Endothelial cell of umbilical vein (primary cell): ENCODE data around the gene LMBRD1. TPM values are rescaled to one million over a fixed set of nuclear protein-coding genes. Genes with fewer than 3 reads are reported as not detected.

ENCODE experiments used
- BruUV-seq: library from RNA; stranded (reverse); fragments of 400-500 nt; replicated peaks from 2 replicates; lab custom pipeline; 2021; lab: Mats Ljungman, UMichigan
- CTCF ChIA-PET: fragments of 300-600, 350-600 bp; sonication (Branson Sonifier 250); formaldehyde crosslinking; loops from one replicate; lab custom pipeline; 2021; ENCODE audit warnings: antibody characterized with exemption, inconsistent platforms; lab: Charles Lee
- POLR2A ChIA-PET: fragments of 300-600, 350-600 bp; sonication (Branson Sonifier 250); formaldehyde crosslinking; loops from one replicate; lab custom pipeline; 2021; ENCODE audit warnings: antibody characterized with exemption, inconsistent platforms; lab: Charles Lee
- DNase-seq: peaks from one replicate; pipeline ENCODE4 v3.0.0-alpha.2; 2011; ENCODE audit warnings: low read depth, low spot score
- FAIRE-seq: peaks from 2 replicates; lab custom pipeline; 2011; peaks lifted over from hg19 to GRCh38; lab: Jason Lieb, UNC
- H2AFZ ChIP-seq: 2 replicates; pipeline ENCODE4 v1.6.0; 2012; ENCODE audit warnings: low read depth, low read length, control low read depth, inconsistent platforms
- H3K27ac ChIP-seq: 2 replicates; pipeline ENCODE4 v1.5.1; 2011; ENCODE audit warnings: low read depth, mild to moderate bottlenecking, control low read depth, low read length, moderate library complexity; ENCODE audit not compliant: insufficient read depth
- H3K27me3 ChIP-seq, 2 experiments: 2 replicates each; pipeline versions ENCODE4 v1.6.0 to v1.6.1; 2011; ENCODE audit warnings: low read length in 2 of 2, mixed read lengths in 1 of 2; ENCODE audit not compliant: control insufficient read depth in 2 of 2, insufficient read depth in 2 of 2
- H3K36me3 ChIP-seq, 2 experiments: 2 replicates in 1 of 2; 3 replicates in 1 of 2; pipeline ENCODE4 v1.5.1; 2011; ENCODE audit warnings: low read length in 2 of 2, mild to moderate bottlenecking in 1 of 2, moderate library complexity in 1 of 2; ENCODE audit not compliant: control insufficient read depth in 2 of 2, insufficient read depth in 2 of 2; ENCODE audit errors: extremely low read depth in 1 of 2
- H3K4me1 ChIP-seq: 3 replicates; pipeline ENCODE4 v1.5.1; 2011; ENCODE audit warnings: mild to moderate bottlenecking, low read length; ENCODE audit not compliant: control insufficient read depth, insufficient read depth; ENCODE audit errors: extremely low read depth
- H3K4me2 ChIP-seq: 2 replicates; pipeline ENCODE4 v1.6.1; 2011; ENCODE audit warnings: low read length, control low read depth, mixed read lengths; ENCODE audit not compliant: insufficient read depth
- H3K4me3 ChIP-seq, 3 experiments: fragments of 200-600 bp in 1 of 3; sonication (generic), shearing (Covaris generic) in 1 of 3; replicated peaks in 1 of 3; 2 replicates each; pipeline ENCODE4 v1.5.1; 2011 to 2016; ENCODE audit warnings: control low read depth in 3 of 3, low read length in 3 of 3, mild to moderate bottlenecking in 2 of 3, inconsistent platforms in 1 of 3, low read depth in 1 of 3, moderate library complexity in 1 of 3; ENCODE audit not compliant: insufficient read depth in 1 of 3
- H3K79me2 ChIP-seq: 2 replicates; pipeline ENCODE4 v1.6.0; 2012; ENCODE audit warnings: low read length, inconsistent platforms; ENCODE audit not compliant: control insufficient read depth, insufficient read depth
- H3K9ac ChIP-seq: replicated peaks from 2 replicates; pipeline ENCODE3; 2011; ENCODE audit warnings: low read length, control low read depth; ENCODE audit not compliant: insufficient read depth; ENCODE audit errors: extremely low read depth
- H3K9me1 ChIP-seq: replicated peaks from 3 replicates; pipeline ENCODE4 v1.6.0; 2011; ENCODE audit warnings: mild to moderate bottlenecking, low read length; ENCODE audit not compliant: control insufficient read depth, insufficient read depth; ENCODE audit errors: extremely low read depth
- H3K9me3 ChIP-seq: replicated peaks from 2 replicates; pipeline ENCODE4 v1.5.1; 2012; ENCODE audit warnings: low read length, inconsistent platforms; ENCODE audit not compliant: control insufficient read depth, insufficient read depth
- H4K20me1 ChIP-seq: replicated peaks from 2 replicates; pipeline ENCODE3; 2011; ENCODE audit warnings: mild to moderate bottlenecking, low read length; ENCODE audit not compliant: control insufficient read depth, insufficient read depth; ENCODE audit errors: extremely low read depth
- EZH2 ChIP-seq: IDR thresholded peaks from 2 replicates; pipeline ENCODE4 v1.6.1; 2012; ENCODE audit warnings: borderline replicate concordance, low read depth, mild to moderate bottlenecking, moderate library complexity, low read length, inconsistent platforms; ENCODE audit not compliant: severe bottlenecking
- FOS ChIP-seq: IDR thresholded peaks from 2 replicates; pipeline ENCODE4 v1.6.1; 2011; ENCODE audit warnings: mild to moderate bottlenecking, low read length, moderate library complexity, borderline replicate concordance; ENCODE audit not compliant: insufficient read depth
- GATA2 ChIP-seq: IDR thresholded peaks from 2 replicates; pipeline ENCODE4 v1.7.0; 2011; ENCODE audit warnings: low read depth, mild to moderate bottlenecking, moderate library complexity, mixed read lengths, low read length; ENCODE audit not compliant: insufficient read length, insufficient read depth
- JUN ChIP-seq: IDR thresholded peaks from 2 replicates; pipeline ENCODE4 v1.6.1; 2011; ENCODE audit warnings: borderline replicate concordance, low read depth; ENCODE audit not compliant: insufficient read length, insufficient read depth
- MYC ChIP-seq: IDR thresholded peaks from one replicate; pipeline ENCODE4 v1.6.1; 2011; ENCODE audit warnings: mild to moderate bottlenecking, low read depth, low read length
- POLR2A ChIP-seq: IDR thresholded peaks from 2 replicates; pipeline ENCODE4 v1.6.1; 2012; ENCODE audit warnings: low read depth, mild to moderate bottlenecking, control low read depth, low read length
- POLR2AphosphoS5 ChIP-seq: IDR thresholded peaks from 2 replicates; pipeline ENCODE4 v1.6.1; 2012; ENCODE audit warnings: low read depth, mild to moderate bottlenecking, control low read depth, low read length, moderate library complexity; ENCODE audit not compliant: insufficient read depth
- dilution Hi-C: fragments of 300-500 bp; cut with MboI; formaldehyde crosslinking; loops from one replicate; pipeline ENCODE4 v1.15.0; 2019; ENCODE audit warnings: low sequenced_read_pairs; ENCODE audit not compliant: extremely low pct_ligation_motif_present
- intact Hi-C: fragments of 100-400 bp; cut with micrococcal nuclease; formaldehyde crosslinking; loops from one replicate; pipeline ENCODE4 v1.10.0; 2022
- polyA plus RNA-seq, 4 experiments: library from polyadenylated mRNA; depleted of rRNA in 3 of 4; stranded (reverse) in 3 of 4; unstranded in 1 of 4; fragments of >200 nt; gene quantifications; 2 replicates each; pipeline versions ENCODE4 v1.2.1 to v1.2.3, GENCODE V29; 2011 to 2012; ENCODE audit warnings: missing spikeins in 1 of 4
- total RNA-seq: library from RNA; stranded (reverse); gene quantifications from 2 replicates; pipeline ENCODE4 v1.2.3, GENCODE V29; 2021
- TF ChIP-seq, protein P1 (sequence below): IDR thresholded peaks from 2 replicates; pipeline ENCODE4 v1.6.1; 2011; ENCODE audit not compliant: insufficient read depth, insufficient read length
- TF ChIP-seq, protein P2 (sequence below), 2 donors: IDR thresholded peaks; 1 replicate in 1 of 2; 2 replicates in 1 of 2; pipeline ENCODE4 v1.5.1; 2011; ENCODE audit warnings: low read length in 2 of 2, mild to moderate bottlenecking in 2 of 2, moderate library complexity in 2 of 2, control low read depth in 1 of 2, inconsistent platforms in 1 of 2, low read depth in 1 of 2; ENCODE audit not compliant: insufficient read depth in 1 of 2; ENCODE audit errors: extremely low read depth in 1 of 2

The LMBRD1 gene
- total and polyA plus RNA-seq, 2 donors (not counting 3 experiments of a cell fraction or from before 2014, with no cell fraction given): 9.8 to 14.6 TPM

DNA sequence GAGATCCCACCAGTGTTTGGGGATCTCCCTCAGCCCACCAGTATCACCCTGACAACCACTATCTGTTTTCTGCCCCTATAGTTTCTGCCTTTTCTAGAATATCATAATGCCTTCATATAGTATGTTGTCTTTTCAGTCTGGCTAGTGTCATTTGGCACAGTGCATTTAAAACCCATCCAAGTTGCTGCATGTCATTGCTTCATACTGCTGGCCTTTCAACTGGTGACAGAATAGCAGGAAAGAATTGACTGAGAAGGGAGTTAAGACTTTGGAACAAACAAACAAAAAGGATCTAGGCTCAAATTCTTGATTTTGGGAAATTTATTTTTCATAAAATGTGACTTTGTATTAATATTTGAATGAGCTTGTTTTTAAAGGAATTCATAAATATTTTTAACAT is 4.5 kb downstream of the LMBRD1 start:
- H3K4me3 ChIP-seq: no peak overlapping the region
- no peak overlapping the region for H3K27ac ChIP-seq
- H3K4me1 ChIP-seq: no peaks in the 10 kb centered on the region
- no peaks in the 10 kb centered on the region for H3K79me2 ChIP-seq
- no peak overlapping the region for H2AFZ ChIP-seq
- H3K9me3 ChIP-seq: no peaks in the 10 kb centered on the region
- no peak for DNase-seq
- H3K9me1 ChIP-seq: no peaks in the 10 kb centered on the region
- no peaks in the 10 kb centered on the region for H4K20me1 ChIP-seq
- H3K27me3 ChIP-seq: no peaks in the 10 kb centered on the region
- CTCF ChIA-PET: no interaction called here
- FAIRE-seq: no peak
- dilution Hi-C loops (no loop called here), intact Hi-C loops (no loop called here)
- H3K4me2 ChIP-seq: no peak overlapping the region
- no peak overlapping the region for H3K9ac ChIP-seq
- POLR2A ChIA-PET: no interaction called here
- TF ChIP-seq FOS: no peak
- no peak for TF ChIP-seq POLR2A
- no peak for TF ChIP-seq MYC
- no peak for TF ChIP-seq POLR2AphosphoS5
- no TSS peak for BruUV-seq
- H3K36me3 ChIP-seq: no peaks in the 10 kb centered on the region

DNA sequence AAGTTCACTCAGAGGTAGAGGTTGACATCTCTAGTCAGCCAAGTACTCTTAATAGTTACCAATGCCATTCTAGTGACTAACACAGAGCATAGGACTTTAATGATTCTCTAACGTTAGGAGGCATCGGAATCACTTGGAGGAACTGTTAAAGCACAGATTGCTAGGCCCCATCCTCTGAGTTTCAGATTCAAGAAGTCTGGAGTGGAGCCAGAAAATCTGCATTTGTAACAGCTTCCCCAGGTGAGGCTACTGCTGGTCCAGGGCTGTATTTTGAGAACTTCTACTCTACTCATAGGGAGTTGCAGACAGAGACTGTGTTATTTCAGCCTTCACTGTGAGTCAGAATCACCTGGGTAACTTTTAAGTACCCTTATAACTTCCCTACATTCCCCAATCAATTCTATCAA is 5.7 kb downstream of the LMBRD1 start:
- Histone ChIP-seq H3K27ac (no peak overlapping the region), H3K36me3 (no peaks in the 10 kb centered on the region), H3K9ac (no peak overlapping the region), H3K79me2 (no peaks in the 10 kb centered on the region), H3K4me3 (no peak overlapping the region), H3K9me1 (no peaks in the 10 kb centered on the region), H3K27me3 (no peaks in the 10 kb centered on the region), H2AFZ (no peak overlapping the region), H4K20me1 (no peaks in the 10 kb centered on the region), H3K4me2 (no peak overlapping the region), H3K9me3 (no peaks in the 10 kb centered on the region), H3K4me1 (no peaks in the 10 kb centered on the region)
- no peak for DNase-seq
- ChIA-PET CTCF (no interaction called here), POLR2A (no interaction called here)
- no peak for FAIRE-seq
- dilution Hi-C loops (no loop called here), intact Hi-C loops (no loop called here)
- TF ChIP-seq POLR2A (no peak), MYC (no peak), GATA2 (no peak), FOS (no peak), EZH2 (no peak), JUN (no peak), POLR2AphosphoS5 (no peak)
- TF ChIP-seq, protein P1, sequence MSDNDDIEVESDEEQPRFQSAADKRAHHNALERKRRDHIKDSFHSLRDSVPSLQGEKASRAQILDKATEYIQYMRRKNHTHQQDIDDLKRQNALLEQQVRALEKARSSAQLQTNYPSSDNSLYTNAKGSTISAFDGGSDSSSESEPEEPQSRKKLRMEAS: no peak
- TF ChIP-seq, protein P2, sequence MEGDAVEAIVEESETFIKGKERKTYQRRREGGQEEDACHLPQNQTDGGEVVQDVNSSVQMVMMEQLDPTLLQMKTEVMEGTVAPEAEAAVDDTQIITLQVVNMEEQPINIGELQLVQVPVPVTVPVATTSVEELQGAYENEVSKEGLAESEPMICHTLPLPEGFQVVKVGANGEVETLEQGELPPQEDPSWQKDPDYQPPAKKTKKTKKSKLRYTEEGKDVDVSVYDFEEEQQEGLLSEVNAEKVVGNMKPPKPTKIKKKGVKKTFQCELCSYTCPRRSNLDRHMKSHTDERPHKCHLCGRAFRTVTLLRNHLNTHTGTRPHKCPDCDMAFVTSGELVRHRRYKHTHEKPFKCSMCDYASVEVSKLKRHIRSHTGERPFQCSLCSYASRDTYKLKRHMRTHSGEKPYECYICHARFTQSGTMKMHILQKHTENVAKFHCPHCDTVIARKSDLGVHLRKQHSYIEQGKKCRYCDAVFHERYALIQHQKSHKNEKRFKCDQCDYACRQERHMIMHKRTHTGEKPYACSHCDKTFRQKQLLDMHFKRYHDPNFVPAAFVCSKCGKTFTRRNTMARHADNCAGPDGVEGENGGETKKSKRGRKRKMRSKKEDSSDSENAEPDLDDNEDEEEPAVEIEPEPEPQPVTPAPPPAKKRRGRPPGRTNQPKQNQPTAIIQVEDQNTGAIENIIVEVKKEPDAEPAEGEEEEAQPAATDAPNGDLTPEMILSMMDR (IDR thresholded peaks at IDR 0.05; ENCODE audit: extremely low read depth in 1 of 2, insufficient read depth in 1 of 2, low read depth in 1 of 2, low read length in 2 of 2): no peak
- BruUV-seq: no TSS peak
